GM11168 (cell line): ENCODE data around the gene RARA.

Source experiments
- in situ Hi-C: fragments of 300-500 bp; cut with MboI; formaldehyde crosslinking; loops from one replicate; pipeline ENCODE4 v1.12.0; 2022; ENCODE audit warnings: low sequenced_read_pairs; ENCODE audit not compliant: unreplicated experiment

The RARA gene

DNA sequence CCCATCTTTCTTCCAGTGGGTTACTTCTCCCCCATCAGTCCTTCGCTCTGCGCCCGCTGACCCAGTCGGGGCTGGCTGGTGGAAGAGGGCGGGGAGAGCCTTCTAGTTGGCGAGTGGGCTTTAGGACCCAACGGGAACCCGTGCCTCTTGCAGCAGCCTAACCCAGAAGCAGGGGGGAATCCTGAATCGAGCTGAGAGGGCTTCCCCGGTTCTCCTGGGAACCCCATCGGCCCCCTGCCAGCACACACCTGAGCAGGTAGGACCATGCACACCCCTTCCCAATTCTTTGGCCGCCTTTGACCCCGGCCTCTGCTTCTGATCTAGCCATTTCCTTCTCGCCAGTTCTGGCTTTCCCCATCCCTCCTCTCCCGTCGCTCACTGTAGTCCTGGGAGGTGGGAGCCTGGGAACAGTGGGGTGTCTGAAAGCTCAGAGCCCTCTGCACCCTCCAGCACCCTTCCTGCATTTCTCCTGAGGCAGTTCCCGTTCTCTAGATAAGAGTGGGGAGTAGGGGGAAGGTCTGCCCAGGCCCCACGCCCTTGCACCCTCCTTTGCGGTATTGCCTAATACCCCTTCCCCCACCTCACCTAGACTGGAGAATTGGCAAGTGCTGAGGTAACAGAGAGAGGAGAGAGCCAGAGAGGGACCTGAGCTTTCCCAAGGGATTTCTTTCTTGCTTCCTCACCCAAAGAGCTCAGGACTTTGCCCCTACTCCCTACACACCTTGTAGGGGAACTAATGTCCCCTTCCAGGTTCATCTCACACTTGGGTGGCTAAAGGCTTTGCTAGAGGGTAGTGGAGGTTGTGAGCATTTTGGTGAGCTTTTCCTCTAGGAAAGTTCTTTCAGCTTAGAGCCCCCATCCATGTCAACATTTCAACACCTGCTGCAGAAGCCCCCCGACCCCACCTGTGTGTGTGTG, at the start of gene RARA:
RARA (plus strand) TSS at position 150 of the 918 bp plus-strand sequence. CDS start 22,039 bp downstream, outside the sequence.
- in situ Hi-C loops: loop anchor here (10.0 kb wide), 1 partner anchor 46 kb away; no protein-coding TSS in a partner anchor

GRCh38 chr17:40259505-40259904, 49.5 kb upstream of the RARA start:
- in situ Hi-C loops: no loop called here

DNA sequence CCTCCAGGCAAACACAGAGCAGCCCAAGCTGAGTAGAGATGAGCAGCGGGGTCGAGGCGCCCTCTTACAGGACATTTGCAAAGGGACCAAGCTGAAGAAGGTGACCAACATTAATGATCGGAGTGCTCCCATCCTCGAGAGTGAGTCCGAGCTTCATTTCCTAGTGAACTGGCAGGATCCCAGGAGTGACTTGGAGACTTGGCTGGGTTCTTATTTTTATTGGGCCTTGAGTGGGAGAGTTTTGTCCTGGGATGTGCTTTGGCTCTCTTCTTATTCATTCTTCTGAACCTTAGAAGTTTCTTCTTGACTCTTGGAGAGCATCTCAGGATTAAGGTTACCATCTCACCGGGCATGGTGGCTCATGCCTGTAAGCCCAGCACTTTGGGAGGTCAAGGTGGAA, 48.5 kb upstream of the RARA start:
- in situ Hi-C loops: no loop called here

GRCh38 chr17:40264458-40265185, 44.4 kb upstream of the RARA start:
- in situ Hi-C loops: no loop called here

DNA sequence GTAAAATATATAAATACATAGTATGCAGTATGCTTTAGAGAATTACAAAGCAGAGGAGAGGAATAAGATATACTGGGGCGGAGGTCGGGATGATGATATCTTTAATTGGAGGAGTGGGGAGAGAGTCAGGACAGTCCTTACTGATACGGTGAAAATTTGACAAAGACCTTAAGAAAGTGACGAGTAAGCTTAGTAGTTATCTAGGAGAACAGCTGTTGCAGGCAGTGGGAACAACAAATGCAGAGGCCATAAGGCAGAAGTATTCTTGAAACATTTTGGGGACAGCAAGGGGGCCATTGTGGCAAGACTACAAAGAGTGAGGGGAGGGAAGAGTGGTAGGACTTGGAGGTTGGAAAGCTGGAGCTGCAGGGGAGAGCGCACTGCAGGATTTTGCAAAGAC, 43.6 kb upstream of the RARA start:
- in situ Hi-C loops: no loop called here

DNA sequence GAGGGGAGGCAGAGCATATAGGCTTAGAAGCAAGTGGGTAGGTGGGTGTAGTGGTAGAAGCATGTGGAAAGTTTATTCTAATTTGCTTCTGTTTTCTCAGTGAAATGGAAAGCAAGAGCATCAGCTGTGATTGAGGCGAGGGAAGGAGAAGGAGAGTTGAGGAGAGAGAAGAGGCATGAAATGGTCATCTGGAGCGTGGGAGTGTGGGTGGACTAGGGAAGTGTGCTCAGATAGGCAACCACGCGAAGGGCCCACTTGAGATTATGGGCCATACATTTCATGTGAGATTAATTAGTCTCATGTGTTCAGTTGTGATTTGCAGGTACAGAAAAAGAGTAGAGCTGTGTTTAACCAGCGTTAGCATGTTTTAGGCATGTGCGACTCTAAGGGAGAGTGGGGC, 42.1 kb upstream of the RARA start:
- in situ Hi-C loops: no loop called here

DNA sequence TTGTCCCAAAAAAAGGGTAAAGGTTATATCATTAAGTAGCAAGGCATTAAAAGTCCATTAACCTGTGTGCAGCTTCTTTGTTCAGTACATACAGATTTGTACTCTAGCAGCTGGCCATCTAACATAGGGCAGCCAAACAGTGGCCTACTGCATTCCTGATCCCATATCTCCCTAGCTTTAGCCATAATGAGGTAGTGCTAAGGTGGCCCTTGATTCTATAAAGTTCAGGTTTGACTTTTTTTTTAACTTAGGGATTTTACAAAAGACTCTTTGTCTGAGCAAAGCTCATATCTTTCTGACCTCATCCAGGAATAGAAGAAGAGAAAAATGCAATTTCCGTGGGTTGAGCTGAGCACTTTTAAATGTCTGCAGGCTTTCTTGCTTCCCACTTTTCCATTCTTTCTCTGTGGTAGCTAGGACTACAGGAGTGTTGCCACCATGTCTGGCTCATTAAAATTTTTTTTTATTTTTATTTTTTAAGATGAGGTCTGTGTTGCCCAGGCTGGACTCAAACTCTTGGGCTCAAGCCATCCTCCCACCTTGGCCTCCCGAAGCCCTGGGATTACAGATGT, 40.8 kb upstream of the RARA start:
- in situ Hi-C loops: no loop called here

GRCh38 chr17:40278414-40278813, 30.6 kb upstream of the RARA start:
- in situ Hi-C loops: no loop called here

GRCh38 chr17:40279402-40279801, 29.6 kb upstream of the RARA start:
- in situ Hi-C loops: no loop called here

- in situ Hi-C loops: loop anchor here (10.0 kb wide), 1 partner anchor 87 kb away; no protein-coding TSS in a partner anchor
Measured at GRCh38 chr17:40281663-40282062, 27.3 kb upstream of the RARA start.

DNA sequence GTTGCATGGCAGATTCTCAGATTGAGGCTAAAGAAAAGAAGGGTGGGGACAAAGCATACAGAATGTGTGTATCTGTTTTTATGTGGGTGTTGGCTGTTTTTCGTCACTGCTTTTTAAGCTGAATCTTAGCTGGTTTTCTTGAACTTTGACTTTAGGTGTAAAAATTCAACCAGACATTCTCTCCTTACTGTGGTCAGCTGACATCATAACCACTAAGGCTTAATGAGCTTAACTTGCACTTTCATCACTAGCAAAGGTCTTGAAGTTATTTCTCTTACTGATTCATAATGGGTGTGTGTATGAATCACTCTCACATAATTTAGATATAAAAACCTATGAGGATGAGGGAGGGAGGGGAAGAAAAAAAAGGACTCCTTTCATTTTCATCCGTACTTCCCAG, 25.3 kb upstream of the RARA start:
- in situ Hi-C loops: loop anchor here (10.0 kb wide), 1 partner anchor 89 kb away; no protein-coding TSS in a partner anchor

DNA sequence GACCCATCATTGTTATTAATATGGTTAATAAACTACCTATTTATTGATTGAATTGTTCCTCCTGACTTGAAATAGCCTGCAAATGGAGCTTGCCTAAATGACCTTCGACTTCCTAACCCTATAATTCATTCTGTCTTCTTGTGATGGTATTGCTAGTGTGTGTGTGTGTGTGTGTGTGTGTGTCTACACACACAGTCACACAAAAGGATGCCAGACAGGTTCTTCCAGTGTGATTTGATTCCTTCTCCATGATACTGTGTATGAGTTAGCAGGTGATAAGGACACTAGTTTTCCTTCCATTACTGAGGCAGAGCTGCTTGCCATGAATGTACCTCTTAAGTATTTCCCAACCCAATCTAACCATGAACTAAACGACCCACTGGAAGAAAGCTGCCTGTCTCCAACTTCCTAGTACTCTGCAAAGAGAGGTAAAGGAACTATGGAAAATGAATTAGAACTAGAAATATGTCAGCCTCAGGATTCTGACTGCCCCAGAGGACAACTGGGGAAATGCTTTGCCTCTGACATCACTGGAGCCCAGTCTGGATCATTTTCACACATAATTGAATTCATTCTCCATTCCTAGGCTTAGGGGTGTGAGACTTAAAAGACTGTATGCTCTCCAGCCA, 24.8 kb upstream of the RARA start:
- in situ Hi-C loops: loop anchor here (10.0 kb wide), 1 partner anchor 89 kb away; no protein-coding TSS in a partner anchor

DNA sequence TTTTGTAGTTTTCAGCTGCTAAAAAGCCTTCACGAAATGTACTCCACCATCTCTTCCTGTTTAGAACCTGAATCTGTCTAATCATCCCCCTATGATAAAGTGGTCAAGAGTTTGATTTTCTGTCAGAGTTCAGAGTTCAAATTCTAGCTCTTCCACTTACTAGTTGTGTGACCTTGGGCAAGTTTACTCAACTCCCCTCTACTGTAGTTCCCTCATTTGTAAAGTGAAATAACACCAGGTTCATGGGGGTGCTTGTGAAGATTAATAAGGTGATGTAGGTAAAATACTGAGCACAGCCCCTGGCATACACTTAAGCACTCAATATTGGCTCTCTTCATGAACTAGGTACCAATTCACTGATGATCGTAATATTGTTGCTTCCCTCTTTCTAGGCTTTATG, 22.5 kb upstream of the RARA start:
- in situ Hi-C loops: loop anchor here (10.0 kb wide), 1 partner anchor 92 kb away; no protein-coding TSS in a partner anchor

DNA sequence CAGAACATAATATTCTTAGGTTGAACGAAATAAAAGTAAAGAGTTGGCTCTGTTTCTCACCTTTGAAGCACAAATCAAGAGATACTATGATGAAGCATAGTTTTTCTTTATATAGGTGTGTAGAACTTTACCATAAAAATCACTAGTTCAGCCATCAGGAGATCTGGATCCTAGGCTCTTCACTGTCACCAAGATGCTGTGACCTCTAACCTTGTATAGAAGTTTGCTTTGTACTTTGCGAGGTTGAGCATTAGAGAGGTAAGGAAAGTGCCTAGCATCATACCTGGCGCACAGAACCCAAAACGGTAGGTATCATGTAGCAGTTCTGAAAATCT, 21.9 kb upstream of the RARA start:
- in situ Hi-C loops: loop anchor here (10.0 kb wide), 1 partner anchor 92 kb away; no protein-coding TSS in a partner anchor

DNA sequence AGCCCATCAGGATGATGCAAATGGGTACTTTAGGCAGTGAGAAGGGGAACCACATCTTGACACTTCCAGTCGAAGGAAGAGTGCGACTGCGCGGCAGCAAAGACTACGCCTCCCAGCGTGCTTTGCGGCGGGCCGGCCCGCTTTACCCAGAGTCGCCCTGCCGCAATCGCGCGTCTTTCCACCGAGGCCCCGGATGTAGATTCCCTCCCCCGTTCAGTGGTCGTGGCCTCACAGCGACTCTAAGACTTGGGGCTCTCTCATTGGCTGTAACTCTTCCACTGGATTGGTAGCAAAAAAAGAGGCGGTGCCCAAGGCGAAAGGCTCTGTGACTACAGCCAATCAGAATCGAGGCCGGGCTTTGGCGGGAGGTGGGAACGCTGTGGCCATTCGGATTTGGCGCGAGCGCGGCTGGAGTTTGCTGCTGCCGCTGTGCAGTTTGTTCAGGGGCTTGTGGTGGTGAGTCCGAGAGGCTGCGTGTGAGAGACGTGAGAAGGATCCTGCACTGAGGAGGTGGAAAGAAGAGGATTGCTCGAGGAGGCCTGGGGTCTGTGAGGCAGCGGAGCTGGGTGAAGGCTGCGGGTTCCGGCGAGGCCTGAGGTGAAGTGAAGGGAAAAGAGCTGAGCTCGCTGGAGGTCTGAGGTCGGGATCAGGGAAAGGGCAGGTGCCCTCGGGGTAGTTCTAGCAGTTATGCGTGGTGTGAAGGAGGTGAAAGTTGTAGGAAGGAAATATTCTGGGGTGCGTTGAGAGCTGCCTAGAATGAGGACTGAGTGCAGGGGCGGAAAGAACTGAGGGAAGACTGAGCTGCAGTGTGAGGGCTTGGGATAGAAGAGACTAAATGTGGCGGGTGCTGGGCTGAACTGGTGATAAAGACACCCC, 21.2 kb upstream of the RARA start, which contains the start of gene CDC6:
CDC6 (plus strand) TSS at position 386 of the 876 bp plus-strand sequence. CDS start 1,542 bp downstream, outside the sequence.
- in situ Hi-C loops: loop anchor here (10.0 kb wide), 1 partner anchor 93 kb away; no protein-coding TSS in a partner anchor

GRCh38 chr17:40290629-40291280, 18.2 kb upstream of the RARA start:
- in situ Hi-C loops: loop anchor here (10.0 kb wide), 1 partner anchor 124 kb away; the partner anchor contains the start of gene TOP2A

GRCh38 chr17:40291281-40291664, 17.7 kb upstream of the RARA start:
- in situ Hi-C loops: loop anchor here (10.0 kb wide), 1 partner anchor 124 kb away; the partner anchor contains the start of gene TOP2A

DNA sequence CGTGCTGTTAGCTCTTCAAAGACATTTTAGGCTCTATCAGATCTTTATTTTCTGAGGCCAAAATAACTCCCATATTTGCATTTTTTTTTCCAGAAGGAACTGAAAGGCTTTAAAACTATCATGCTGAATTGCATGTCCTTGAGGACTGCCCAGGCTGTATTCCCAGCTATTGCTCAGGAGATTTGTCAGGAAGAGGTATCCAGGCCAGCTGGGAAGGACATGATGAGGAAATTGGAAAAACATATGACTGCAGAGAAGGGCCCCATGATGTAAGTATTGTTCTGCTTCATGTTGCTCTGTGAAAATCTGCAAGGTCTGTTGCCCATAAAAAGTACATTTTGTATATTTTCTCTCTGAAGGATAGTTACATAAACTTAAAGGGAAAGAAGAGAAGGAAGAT, 15.6 kb upstream of the RARA start:
- in situ Hi-C loops: loop anchor here (10.0 kb wide), 1 partner anchor 121 kb away; the partner anchor contains the start of gene TOP2A
